ENCODE data around the gene SHB. TPM values are rescaled to one million over a fixed set of nuclear protein-coding genes. Genes with fewer than 3 reads are reported as not detected.

The SHB gene
- total RNA-seq, 1 experiment from 2014 or later, result 12.2 TPM

GRCh38 chr9:37918665-37919170 lies 150.3 kb downstream of the SHB start:
- Mint-ChIP-seq H3K36me3 (no peaks in the 10 kb centered on the region; the same call in 1 of the 2 replicates), H3K4me3 (no peak overlapping the region), H3K9me3 (no peaks in the 10 kb centered on the region), H3K4me1 (peaks cover 36% of the 10 kb centered on the region), H3K27ac (no peak overlapping the region), H3K27me3 (ENCODE audit: low read depth) (no peaks in the 10 kb centered on the region; the same call in 1 of the 2 replicates)
- ATAC-seq, result no peak
- CTCF ChIA-PET, result interaction anchor here (0.6 to 0.9 kb wide), 2 partner anchors 170 to 345 kb away, joined by 3 to 4 read pairs; no protein-coding TSS in a partner anchor
- POLR2A ChIA-PET, result no interaction called here
- DNase-seq (ENCODE audit: low spot score), result no peak
- TF ChIP-seq TEAD4 (CRISPR knock-in tag; IDR thresholded peaks at IDR 0.05) (no peak), MXD4 (CRISPR knock-in tag; IDR thresholded peaks at IDR 0.05; ENCODE audit: borderline replicate concordance) (no peak), ZNF263 (CRISPR knock-in tag; IDR thresholded peaks at IDR 0.05; ENCODE audit: low read depth) (no peak), NR3C1 (CRISPR knock-in tag; conservative IDR thresholded peaks at IDR 0.05; ENCODE audit: low read depth) (no peak), E2F1 (CRISPR knock-in tag; IDR thresholded peaks at IDR 0.05) (no peak), FOXK1 (CRISPR knock-in tag; IDR thresholded peaks at IDR 0.05) (no peak), PRDM15 (CRISPR knock-in tag; IDR thresholded peaks at IDR 0.05) (no peak), EMX1 (CRISPR knock-in tag; IDR thresholded peaks at IDR 0.05) (no peak), GTF2I (CRISPR knock-in tag; conservative IDR thresholded peaks at IDR 0.05) (no peak), ZNF396 (CRISPR knock-in tag; IDR thresholded peaks at IDR 0.05; ENCODE audit: borderline replicate concordance) (no peak), JUN (CRISPR knock-in tag; IDR thresholded peaks at IDR 0.05) (no peak)

GRCh38 chr9:37917801-37918664 lies 151.0 kb downstream of the SHB start:
- H3K36me3 Mint-ChIP-seq, result no peaks in the 10 kb centered on the region; the same call in 1 of the 2 replicates
- no peak overlapping the region for H3K4me3 Mint-ChIP-seq
- no peaks in the 10 kb centered on the region for H3K9me3 Mint-ChIP-seq
- DNase-seq (ENCODE audit: low spot score), result no peak
- no peak for ATAC-seq
- no peaks in the 10 kb centered on the region; the same call in 1 of the 2 replicates for H3K27me3 Mint-ChIP-seq (ENCODE audit: low read depth)
- CTCF ChIA-PET, result interaction anchor here (0.6 to 0.9 kb wide), 2 partner anchors 170 to 346 kb away, joined by 3 read pairs; no protein-coding TSS in a partner anchor
- no peak overlapping the region; the same call in 1 of the 2 replicates for H3K27ac Mint-ChIP-seq
- POLR2A ChIA-PET, result no interaction called here
- H3K4me1 Mint-ChIP-seq, result peaks cover 33% of the 10 kb centered on the region
- no peak for TF ChIP-seq PREB (CRISPR knock-in tag; IDR thresholded peaks at IDR 0.05; ENCODE audit: borderline replicate concordance)
- no peak for TF ChIP-seq ZNF532 (CRISPR knock-in tag; IDR thresholded peaks at IDR 0.05; ENCODE audit: borderline replicate concordance)
- no peak for TF ChIP-seq ZNF138 (CRISPR knock-in tag; conservative IDR thresholded peaks at IDR 0.05)
- no peak for TF ChIP-seq IRF2 (CRISPR knock-in tag; IDR thresholded peaks at IDR 0.05; ENCODE audit: borderline replicate concordance, low read depth)
- no peak for TF ChIP-seq ZNF281 (CRISPR knock-in tag; IDR thresholded peaks at IDR 0.05)

Data from WTC11 (cell line).